Glutamatergic neuron (in vitro differentiated cells): Measurements from ENCODE around the gene SLC38A10. TPM values are rescaled to one million over a fixed set of nuclear protein-coding genes. Genes with fewer than 3 reads are reported as not detected.

ENCODE experiments used
- DNase-seq: peaks from one replicate; pipeline ENCODE4 v3.0.0; 2022
- H3K27ac Mint-ChIP-seq: one replicate; pipeline ENCODE4 v1.8.0; 2020; ENCODE audit warnings: mild to moderate bottlenecking, mixed read lengths, inconsistent platforms; ENCODE audit not compliant: unreplicated experiment
- H3K27me3 Mint-ChIP-seq: one replicate; pipeline ENCODE4 v1.8.0; 2020; ENCODE audit warnings: mild to moderate bottlenecking, moderate library complexity, mixed read lengths, inconsistent platforms; ENCODE audit not compliant: unreplicated experiment
- H3K36me3 Mint-ChIP-seq: one replicate; pipeline ENCODE4 v1.8.0; 2020; ENCODE audit warnings: mild to moderate bottlenecking, mixed read lengths, inconsistent platforms; ENCODE audit not compliant: unreplicated experiment
- H3K4me1 Mint-ChIP-seq: one replicate; pipeline ENCODE4 v1.8.0; 2020; ENCODE audit warnings: mild to moderate bottlenecking, low read depth, mixed read lengths, inconsistent platforms; ENCODE audit not compliant: unreplicated experiment
- H3K4me3 Mint-ChIP-seq: one replicate; pipeline ENCODE4 v1.8.0; 2020; ENCODE audit warnings: mild to moderate bottlenecking, mixed read lengths, inconsistent platforms; ENCODE audit not compliant: unreplicated experiment
- H3K9me3 Mint-ChIP-seq: one replicate; pipeline ENCODE4 v1.8.0; 2020; ENCODE audit warnings: mild to moderate bottlenecking, moderate library complexity, mixed read lengths, inconsistent platforms; ENCODE audit not compliant: unreplicated experiment
- CTCF ChIP-seq: fragments of 200-600 bp; sonication (generic); IDR thresholded peaks from one replicate; pipeline ENCODE4 v1.5.0; 2021; ENCODE audit not compliant: partially characterized antibody, unreplicated experiment
- total RNA-seq: library from RNA; stranded (reverse); fragmentation: NEBNext Ultra II Directional; extraction: Animal tissue kit (Norgen Biotek cat#: 25700); gene quantifications from one replicate; pipeline ENCODE4 v1.2.1, GENCODE V29; 2021; ENCODE audit not compliant: unreplicated experiment

The SLC38A10 gene
- total RNA-seq, 1 donor from 2014 or later = 92.4 TPM

DNA sequence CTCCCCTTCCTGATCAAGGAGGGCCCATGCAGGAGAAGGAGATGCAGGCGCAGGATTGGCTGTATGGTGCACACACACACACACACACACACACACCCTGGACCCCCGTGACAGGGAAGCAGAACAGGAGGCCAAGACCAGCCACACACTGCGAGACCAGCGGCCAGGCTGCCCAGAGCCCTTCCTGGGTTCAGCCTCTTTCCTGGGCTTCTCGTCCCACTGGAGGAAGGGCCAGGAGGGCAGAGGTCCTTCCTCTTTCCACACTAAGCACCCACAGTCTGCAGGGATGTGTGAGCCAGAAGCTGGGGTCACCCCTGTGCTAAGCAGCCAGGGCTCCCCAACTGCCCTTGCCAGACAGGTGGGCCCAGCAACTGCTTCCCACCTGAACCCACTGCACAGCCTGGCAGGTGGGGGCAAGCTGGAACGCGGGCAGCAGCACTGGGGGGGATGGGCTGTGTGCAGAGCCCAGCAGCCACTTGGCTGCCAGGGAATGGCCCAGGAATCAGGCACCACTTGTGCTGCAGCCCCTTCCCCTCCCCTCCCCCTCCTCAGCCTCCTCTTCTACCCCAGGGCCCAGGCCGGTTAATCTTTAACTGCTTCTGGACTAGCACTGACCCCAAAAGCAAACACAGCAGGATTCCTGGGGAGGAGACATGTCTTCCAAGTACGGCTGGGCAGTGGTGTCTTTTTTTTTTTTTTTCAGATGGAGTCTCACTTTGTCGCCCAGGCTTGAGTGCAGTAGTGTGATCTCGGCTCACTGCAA lies 44.6 kb upstream of the SLC38A10 start:
- Mint-ChIP-seq H3K4me1 (peaks cover 11% of the 10 kb centered on the region), H3K36me3 (peaks cover 10% of the 10 kb centered on the region), H3K4me3 (peak overlapping the region; percentile 75), H3K9me3 (peaks cover 31% of the 10 kb centered on the region), H3K27ac (peak overlapping the region; percentile 90), H3K27me3 (peaks cover 38% of the 10 kb centered on the region)
- no peak for TF ChIP-seq CTCF
- peak; percentile 61 for DNase-seq

GRCh38 chr17:81339191-81339533 lies 44.1 kb upstream of the SLC38A10 start:
- peak; percentile 50 for DNase-seq
- H3K9me3 Mint-ChIP-seq = peaks cover 26% of the 10 kb centered on the region
- peaks cover 11% of the 10 kb centered on the region for H3K4me1 Mint-ChIP-seq
- peaks cover 33% of the 10 kb centered on the region for H3K27me3 Mint-ChIP-seq
- peaks cover 5% of the 10 kb centered on the region for H3K36me3 Mint-ChIP-seq
- TF ChIP-seq CTCF = no peak
- peak overlapping the region; percentile 90 for H3K27ac Mint-ChIP-seq
- peak overlapping the region; percentile 75 for H3K4me3 Mint-ChIP-seq

DNA sequence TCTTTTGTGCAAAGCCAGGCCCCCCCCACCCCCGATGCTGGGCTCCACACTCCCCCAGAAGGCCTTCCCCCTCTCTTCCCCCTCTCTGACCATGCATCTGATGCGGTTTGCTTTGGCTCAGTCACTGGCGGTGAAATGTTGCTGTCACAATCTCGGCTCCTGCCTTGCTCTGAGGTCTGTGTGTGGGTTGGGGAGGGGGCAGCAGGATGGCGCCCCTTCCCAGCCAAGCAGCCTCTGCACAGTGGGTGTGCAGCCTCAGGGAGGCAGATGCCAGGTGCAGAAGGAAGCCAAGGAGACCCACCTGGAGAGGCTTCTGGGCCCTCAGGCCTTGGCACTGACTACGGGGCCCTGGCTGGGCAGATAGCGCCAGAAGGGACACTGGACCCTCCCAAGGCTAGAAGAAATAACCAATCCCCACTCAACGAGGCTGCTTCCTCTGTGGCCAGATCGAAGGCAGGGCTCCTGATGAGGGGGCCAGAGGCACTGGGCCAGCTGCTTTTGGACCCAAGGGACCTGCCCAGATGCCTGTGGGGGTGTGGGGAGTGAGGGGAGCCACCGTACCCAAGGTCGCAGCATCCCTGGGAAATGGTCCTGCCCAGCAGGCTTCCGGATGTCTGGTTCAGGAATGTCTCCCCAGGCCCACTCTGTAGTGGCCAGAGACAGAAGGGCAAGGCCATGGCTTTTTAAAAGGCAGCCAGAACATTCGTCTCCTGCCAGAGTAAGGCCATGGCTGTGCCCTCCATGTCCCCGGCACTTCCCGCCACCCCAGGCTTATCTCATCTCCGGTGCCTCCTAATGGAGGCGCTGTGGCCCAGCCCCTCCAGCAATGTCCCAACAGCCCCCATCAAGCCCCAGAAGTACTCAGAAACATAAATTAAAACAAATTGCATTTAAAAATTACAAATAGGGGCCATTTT lies 43.4 kb upstream of the SLC38A10 start:
- DNase-seq = peak; percentile 50
- no peak for TF ChIP-seq CTCF
- Mint-ChIP-seq H3K4me3 (peak overlapping the region; percentile 75), H3K4me1 (peaks cover 11% of the 10 kb centered on the region), H3K27me3 (peaks cover 30% of the 10 kb centered on the region), H3K36me3 (peaks cover 5% of the 10 kb centered on the region), H3K27ac (peak overlapping the region; percentile 90), H3K9me3 (peaks cover 19% of the 10 kb centered on the region)

DNA sequence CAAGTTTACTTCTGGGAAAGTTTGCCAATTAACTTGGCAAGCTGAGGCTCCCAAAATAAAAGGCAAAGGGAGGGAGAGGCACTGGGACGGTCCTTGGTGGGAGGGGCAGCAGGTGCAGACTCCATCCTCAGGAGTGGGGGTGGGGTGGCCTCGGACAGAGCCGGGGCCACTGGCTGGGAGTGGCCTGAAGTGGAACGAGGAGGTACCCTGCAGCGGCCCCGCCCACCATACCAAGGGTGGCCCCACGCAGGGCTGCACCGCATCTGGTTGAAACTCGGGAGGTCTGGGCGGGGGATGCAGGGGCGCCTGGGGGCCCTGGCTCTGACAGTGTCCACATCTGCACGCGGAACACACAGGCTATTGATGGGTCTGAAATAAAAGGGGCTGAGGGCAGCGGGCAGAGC lies 42.4 kb upstream of the SLC38A10 start:
- H3K36me3 Mint-ChIP-seq = peaks cover 4% of the 10 kb centered on the region
- no peak overlapping the region for H3K27ac Mint-ChIP-seq
- peak; percentile 26 for DNase-seq
- no peak for TF ChIP-seq CTCF
- H3K4me3 Mint-ChIP-seq = no peak overlapping the region
- H3K4me1 Mint-ChIP-seq = peaks cover 20% of the 10 kb centered on the region
- peaks cover 20% of the 10 kb centered on the region for H3K9me3 Mint-ChIP-seq
- H3K27me3 Mint-ChIP-seq = peaks cover 25% of the 10 kb centered on the region
